ENCODE results near the gene CFHR5.
"Not testable (repeated sequence)": the region's sequence is repeated elsewhere in the genome, so short reads cannot be mapped to it uniquely, and the experiment has no call there.

DNA sequence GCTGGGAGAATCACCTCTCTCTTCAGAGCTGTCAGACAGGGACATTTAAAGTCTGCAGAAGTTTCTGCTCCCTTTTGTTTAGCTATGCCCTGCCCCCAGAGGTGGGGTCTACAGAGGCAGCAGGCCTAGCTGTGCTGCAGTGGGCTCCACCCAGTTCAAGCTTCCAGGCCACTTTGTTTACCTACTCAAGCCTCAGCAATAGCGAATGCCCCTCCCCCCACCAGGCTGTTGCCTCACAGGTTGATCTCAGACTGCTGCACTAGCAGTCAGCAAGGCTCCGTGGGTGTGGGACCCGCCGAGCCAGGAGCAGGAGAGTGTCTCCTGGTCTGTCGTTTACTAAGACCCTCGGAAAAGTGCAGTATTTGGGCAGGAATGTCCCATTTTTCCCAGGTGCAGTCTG, 35.9 kb upstream of the CFHR5 start:
- TF ChIP-seq, protein P1, sequence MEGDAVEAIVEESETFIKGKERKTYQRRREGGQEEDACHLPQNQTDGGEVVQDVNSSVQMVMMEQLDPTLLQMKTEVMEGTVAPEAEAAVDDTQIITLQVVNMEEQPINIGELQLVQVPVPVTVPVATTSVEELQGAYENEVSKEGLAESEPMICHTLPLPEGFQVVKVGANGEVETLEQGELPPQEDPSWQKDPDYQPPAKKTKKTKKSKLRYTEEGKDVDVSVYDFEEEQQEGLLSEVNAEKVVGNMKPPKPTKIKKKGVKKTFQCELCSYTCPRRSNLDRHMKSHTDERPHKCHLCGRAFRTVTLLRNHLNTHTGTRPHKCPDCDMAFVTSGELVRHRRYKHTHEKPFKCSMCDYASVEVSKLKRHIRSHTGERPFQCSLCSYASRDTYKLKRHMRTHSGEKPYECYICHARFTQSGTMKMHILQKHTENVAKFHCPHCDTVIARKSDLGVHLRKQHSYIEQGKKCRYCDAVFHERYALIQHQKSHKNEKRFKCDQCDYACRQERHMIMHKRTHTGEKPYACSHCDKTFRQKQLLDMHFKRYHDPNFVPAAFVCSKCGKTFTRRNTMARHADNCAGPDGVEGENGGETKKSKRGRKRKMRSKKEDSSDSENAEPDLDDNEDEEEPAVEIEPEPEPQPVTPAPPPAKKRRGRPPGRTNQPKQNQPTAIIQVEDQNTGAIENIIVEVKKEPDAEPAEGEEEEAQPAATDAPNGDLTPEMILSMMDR (IDR thresholded peaks at IDR 0.05; ENCODE audit: low read depth, low read length, missing input control) = not testable (repeated sequence)
- not testable (repeated sequence) for TF ChIP-seq YY1 (IDR thresholded peaks at IDR 0.05)
